H4 (cell line): ENCODE data around the gene SYPL2. TPM values are rescaled to one million over a fixed set of nuclear protein-coding genes. Genes with fewer than 3 reads are reported as not detected.

Source experiments
- DNase-seq: peaks from one replicate; pipeline ENCODE4 v3.0.0-alpha.2; 2015; ENCODE audit warnings: low spot score
- total RNA-seq: library from RNA; depleted of rRNA; stranded (reverse); fragments of >200 nt; shearing (Covaris generic); gene quantifications from 2 replicates; pipeline ENCODE4 v1.2.3, GENCODE V29; 2014; rRNA removed

The SYPL2 gene
- total RNA-seq, 1 experiment from 2014 or later, result 0.54 TPM

DNA sequence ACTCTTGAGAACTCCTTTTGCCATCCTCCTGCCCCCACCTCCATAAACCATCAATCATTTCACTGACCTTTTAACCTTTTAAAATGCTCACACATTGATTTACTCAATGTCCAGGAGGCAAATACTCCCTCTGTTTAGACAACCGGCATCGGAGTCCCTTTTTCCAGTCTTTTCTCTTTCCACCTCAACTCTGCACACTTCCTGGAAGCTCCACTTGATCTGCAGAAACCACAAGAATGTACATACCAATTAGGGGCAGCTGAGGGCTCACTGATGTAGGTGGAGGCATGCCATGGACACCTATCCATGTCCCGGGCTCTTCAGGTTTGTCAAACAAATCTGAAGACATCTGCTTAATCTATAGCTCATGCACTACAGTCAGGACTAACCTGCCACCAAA, 48.5 kb downstream of the SYPL2 start:
- DNase-seq, result no peak

DNA sequence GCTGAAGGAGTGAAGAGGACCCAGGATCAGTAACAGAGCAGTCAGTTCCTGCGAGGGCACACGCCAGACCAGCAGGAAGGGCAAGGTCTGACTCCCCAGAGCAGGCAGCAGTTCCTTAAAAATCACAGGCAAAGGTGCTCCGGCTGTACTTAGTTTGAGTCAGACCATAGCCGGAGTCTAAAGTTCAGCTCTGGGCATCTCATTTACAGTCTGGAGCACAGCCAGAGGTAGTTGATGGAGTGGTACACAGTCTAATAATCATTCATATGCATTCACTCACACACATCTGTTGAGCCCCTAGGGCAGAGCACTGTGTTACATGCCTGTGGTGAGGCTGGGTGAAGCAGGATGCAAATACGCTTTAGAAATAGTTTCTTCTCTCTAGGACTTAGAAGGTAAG, 50.5 kb downstream of the SYPL2 start:
- no peak for DNase-seq

DNA sequence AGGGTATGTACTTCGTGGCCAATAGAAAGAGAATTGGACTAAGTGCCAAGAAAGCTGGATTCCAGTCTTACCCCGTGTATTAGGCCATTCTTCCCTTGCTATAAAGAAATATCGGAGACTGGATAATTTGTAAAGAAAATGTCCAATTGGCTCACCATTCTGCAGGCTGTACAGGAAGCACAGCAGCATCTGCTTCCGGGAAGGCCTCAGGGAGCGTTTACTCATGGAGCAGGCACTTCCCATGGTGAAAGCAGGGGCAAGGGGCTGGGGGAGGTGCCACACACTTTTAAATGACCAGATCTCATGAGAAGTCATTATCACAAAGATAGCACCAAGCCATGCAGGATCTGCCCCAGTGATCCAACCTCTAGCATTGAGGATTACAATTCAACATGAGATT, 51.0 kb downstream of the SYPL2 start:
- no peak for DNase-seq

DNA sequence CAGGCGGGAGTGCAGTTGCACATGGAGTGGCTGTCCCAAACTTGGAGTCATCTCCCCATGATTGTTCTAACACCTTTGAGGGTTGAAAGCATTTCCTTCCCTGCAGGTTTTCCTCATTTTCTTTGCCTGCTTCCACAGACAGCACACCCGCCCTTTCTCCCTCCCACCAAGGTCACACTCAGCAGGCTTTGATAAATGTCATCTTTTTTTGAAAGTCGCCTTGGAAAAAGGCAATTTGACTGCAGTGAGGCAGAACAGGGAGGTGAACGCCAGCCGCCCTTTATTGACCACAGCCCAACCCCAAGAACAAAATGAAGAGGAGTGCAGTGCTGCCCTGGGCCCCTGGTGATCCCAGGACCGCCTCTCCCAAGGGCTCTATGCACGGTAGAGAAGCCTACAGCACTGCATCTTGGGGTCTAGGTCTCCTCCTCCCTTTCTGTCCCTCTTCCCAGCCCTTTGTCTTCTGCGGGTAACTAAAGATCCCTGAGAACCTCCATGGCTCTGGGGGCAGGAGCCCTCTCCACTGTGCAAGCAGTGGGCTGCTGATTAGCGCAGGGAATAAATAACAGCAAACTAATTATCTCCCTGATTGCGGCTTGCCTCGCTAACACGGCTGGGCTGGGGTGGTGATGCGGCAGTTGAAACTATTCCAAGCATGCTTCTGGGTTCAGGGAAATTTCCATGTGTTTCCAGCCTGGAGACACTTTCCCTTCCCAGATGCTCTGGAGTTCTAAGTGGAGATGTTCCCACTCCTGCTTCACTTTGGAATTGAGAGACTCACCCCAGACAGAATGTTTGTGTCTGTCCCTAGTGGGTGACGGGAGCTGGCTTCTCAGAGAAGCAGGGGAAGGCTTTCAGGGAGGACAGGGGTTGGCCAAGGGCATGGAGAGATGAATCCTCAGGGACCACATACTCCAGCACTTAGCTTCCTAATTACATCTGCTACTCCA, 54.9 kb downstream of the SYPL2 start:
- no peak for DNase-seq

DNA sequence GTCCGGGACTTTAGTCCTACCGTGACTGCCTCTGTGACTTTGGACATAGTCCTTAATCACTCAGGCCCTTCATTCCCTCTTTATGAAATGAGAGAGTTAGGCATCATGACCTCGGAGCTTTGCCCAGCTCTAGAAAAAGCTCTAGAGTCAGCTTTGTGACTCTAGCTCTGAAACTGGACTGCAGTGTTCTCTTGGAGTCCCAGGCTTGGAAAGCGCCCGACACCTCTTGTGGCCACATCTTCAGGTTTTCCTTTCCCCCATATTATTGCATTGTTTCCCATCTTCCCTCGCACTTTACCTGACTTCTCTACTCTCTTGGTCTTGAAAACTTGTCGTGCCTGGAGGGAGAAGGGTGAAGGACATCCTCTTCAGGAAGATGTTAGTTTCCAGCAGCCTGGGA, 55.7 kb downstream of the SYPL2 start:
- DNase-seq, result no peak

DNA sequence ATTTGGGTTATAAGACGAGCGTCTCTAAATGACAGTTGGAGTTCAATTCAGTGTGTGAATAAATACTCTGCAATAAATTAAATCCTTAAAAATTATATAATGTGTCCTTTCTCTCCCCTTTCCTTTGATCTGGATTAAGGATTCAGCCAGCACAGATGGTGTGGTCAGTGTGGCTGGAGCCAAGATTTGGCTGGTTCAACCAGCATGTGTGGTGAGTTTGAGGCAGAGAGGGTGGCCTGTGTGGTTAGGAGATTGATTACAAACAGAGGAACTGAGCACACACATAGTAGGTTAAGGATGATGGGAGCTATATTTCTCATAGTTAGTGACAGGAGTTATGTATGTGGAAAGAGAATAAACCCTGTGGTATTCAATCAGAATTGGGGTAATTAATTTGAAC, 57.4 kb downstream of the SYPL2 start:
- DNase-seq, result no peak

DNA sequence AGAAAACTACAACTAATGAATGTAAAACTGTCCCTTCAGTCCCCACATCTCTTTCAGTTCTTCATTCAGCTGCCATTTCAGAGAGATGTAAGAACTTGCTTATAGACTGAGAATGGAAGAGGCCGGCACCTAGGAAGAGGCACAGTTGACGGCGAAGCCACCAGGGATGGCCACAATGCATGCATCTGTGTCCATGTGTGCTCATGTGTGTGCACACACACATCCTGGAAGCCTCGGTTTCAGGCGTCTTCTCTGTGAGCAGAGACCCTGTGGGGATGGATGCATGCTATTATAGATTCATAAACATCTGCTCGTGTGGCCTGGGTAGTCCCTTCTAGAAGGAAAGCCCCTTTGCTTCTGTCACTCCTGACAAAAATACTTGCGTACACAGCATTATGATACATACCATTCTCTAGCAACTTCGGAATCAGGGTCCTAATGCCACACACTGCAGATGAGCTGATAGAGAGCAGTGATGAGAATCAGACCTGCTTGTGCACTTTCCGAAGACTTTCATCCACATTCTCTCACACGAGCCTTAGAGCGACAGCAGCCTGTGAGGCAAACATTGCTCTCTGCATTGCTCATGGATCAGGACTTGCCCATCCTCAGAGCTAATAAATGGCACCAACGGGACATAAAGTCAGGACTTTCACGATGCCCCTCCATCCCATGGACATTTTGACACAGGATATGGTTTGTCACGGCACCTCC, 60.9 kb downstream of the SYPL2 start:
- no peak for DNase-seq

DNA sequence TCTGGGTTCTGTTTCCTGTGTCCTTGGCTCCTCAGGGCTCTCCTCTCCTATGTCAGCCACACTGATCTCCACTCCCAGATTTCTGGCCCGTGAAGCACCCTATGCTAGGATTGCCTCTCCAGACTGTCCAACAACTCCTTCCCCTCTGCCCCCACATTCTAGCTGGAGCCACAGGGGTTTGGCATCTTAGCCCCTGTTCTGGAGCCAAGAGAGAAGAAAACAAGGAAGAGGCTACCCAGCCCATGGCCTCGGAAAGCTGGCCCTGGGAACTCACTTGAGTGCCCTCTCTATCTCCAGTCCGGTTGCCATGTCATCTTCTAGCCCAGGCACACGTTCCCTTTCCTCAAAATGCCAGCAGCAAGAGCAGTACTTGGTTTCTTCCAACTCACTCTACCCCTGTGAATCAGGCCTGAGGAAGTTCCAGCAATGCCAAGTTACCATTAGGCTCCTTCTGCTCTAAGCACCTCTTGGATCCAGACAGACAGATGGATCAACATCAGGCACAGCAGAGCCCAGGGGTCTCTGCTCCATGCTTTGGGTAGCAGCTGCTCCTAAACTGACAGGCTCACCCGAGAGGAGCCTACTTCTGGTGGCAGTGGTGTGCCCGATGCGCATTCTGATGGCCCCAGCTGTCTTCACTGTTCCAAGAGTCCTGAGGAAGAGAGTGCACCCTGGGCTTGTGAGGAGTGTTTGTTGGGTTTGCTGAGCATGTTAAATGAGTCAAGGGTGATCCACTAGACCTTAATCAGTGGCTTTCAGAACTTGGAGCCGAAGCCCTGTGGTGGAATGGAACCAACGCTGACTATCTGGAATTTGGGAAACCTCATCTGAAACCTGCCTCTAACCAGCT, 61.7 kb downstream of the SYPL2 start:
- no peak for DNase-seq

DNA sequence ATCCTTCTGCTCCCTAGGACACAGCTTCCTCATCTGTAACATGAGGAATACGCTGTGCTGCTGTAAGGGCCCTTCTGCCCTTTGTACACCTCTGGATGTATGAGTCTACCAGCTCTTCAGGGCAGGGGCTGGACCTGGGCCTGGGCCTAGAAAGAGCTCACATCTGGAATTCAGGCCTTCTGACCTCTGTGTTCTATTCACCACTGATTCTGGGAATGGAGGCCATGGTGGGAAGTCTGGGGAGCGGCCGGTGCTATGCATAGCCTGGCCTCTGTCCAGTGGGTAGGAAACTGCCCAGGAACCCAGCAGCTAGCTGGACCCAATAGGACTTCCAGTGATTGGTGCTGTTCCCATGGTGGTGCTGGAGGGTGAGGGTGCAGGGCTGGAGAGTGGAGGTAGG, 62.4 kb downstream of the SYPL2 start:
- DNase-seq, result no peak

DNA sequence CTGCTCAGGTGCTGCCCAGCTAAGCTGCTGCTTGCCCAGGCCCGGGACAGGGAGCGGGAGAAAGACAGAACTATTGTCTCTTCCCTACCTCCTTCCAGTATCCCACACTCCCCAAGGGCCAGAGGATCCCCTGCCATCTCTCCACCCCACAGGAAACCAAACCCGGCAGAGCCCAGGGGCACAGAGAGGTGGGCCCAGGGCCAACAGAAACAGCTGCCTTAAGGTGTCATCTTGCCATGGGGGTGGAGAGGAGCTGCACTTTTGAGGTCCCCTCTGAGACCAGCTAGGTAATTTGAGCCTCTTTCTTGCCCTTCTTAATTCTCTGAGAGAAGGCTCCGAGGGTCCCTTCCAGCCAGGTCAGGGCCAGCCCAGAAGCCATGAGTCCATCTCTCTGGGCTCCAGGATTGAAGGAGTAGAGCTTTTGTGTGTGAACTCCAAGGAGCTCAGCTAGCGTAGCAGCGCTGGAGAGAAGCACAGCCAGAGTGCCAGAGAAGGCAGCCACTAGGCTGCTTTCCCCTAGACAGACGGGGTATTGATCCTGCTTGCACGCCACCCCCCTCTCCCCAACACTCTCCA, 63.6 kb downstream of the SYPL2 start:
- DNase-seq, result no peak

DNA sequence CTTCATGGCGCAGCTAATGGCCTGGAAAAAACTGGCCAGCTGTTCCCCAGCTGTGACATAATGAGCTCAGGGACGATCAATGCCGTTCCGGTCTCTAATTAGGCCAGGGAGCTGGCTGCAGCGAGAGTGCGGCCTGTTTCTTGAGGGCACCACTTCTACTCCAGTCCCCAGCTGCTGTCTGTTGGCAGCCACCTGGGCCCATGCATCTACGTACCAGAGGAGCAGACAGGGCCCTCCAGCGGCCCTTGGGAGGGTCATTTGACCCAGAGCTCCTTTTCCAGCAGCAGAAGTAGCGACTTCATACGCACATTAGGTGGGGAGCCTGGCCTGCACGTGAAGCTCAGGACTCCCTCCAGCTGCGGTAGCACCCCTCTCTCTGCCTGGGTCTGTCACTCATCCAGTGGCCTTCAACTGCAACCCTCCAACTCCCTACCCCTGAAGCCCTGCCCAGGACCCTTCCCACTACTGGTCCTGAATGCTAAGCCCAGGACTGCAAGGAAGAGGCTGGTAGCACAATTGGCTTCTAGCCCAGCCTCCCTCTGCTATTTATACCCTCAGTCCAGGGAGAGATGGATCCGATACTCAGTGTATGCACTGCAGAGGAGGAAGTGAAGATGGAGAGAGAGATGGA, 64.2 kb downstream of the SYPL2 start:
- no peak for DNase-seq

DNA sequence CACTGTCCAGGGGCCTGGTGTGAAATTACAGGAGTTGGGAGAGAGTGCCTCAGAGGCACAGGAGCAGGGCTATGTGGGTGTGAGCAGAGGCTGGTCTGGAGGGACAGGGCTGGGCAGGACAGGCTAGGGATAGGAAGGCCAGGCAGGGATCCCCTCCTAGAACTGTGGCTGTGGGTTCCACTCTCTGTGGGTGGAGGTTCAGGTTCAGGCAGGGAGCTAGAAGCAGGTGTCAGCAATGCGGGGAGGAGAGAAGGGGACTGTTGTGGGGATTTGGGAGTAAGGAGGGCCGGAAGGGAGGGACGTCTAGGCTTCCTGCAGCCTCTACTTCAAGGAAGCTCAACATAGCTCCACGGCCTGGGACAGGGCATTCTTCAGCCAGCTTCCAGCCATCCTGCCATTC, 65.0 kb downstream of the SYPL2 start:
- DNase-seq, result no peak

Other genes with a start within 250 kb of the SYPL2 start
- gene CELSR2, start 217.0 kb upstream of the SYPL2 start, total RNA-seq, result 1.7 and 1.9 TPM in 2 replicates
- gene PSRC1, start 183.4 kb upstream of the SYPL2 start, total RNA-seq, result 24.5 and 39.4 TPM in 2 replicates
- gene MYBPHL, start 159.5 kb upstream of the SYPL2 start, total RNA-seq, result not detected in 2 replicates
- 3.7 and 7.4 TPM in 2 replicates for gene SORT1, start 68.6 kb upstream of the SYPL2 start, total RNA-seq
- gene PSMA5, start 40.1 kb upstream of the SYPL2 start, total RNA-seq, result 154 and 184 TPM in 2 replicates
- 1.0 and 1.9 TPM in 2 replicates for gene ATXN7L2, start 17.4 kb downstream of the SYPL2 start, total RNA-seq
- 2.6 and 7.9 TPM in 2 replicates for gene CYB561D1, start 27.5 kb downstream of the SYPL2 start, total RNA-seq
- gene AMIGO1, start 43.2 kb downstream of the SYPL2 start, total RNA-seq, result 0.72 and 1.5 TPM in 2 replicates
- gene GPR61, start 73.3 kb downstream of the SYPL2 start, total RNA-seq, result not detected in 2 replicates
- 9.0 and 9.8 TPM in 2 replicates for gene GNAI3, start 82.1 kb downstream of the SYPL2 start, total RNA-seq
- gene GNAT2, start 153.1 kb downstream of the SYPL2 start, total RNA-seq, result 0.46 TPM in 1 of 2 replicates, not detected in the other
- gene AMPD2, start 153.3 kb downstream of the SYPL2 start, total RNA-seq, result 37.0 and 41.6 TPM in 2 replicates
- 15.9 and 27.2 TPM in 2 replicates for gene GSTM4, start 189.6 kb downstream of the SYPL2 start, total RNA-seq
- 1.6 and 4.6 TPM in 2 replicates for gene GSTM2, start 201.5 kb downstream of the SYPL2 start, total RNA-seq
- not detected in 2 replicates for gene GSTM1, start 221.3 kb downstream of the SYPL2 start, total RNA-seq
- gene GSTM5, start 245.7 kb downstream of the SYPL2 start, total RNA-seq, result not detected in 2 replicates